ENCODE results near the gene TSPAN3. TPM values are rescaled to one million over a fixed set of nuclear protein-coding genes. Genes with fewer than 3 reads are reported as not detected.

TSPAN3 gene
- total RNA-seq, 1 donor from 2014 or later = 80.3 TPM

GRCh38 chr15:77025941-77026411 lies 44.9 kb downstream of the TSPAN3 start:
- no peak overlapping the region for H3K4me3 ChIP-seq
- TF ChIP-seq POLR2A (IDR thresholded peaks at IDR 0.05) (no peak), CTCF (IDR thresholded peaks at IDR 0.05) (no peak), POLR2AphosphoS5 (IDR thresholded peaks at IDR 0.05; ENCODE audit: insufficient read depth in 1 of 2, low read depth in 1 of 2) (no peak)
- no peak for DNase-seq (ENCODE audit: extremely low spot score in 2 of 2)
- no peaks in the 10 kb centered on the region for H3K36me3 ChIP-seq
- no peaks in the 10 kb centered on the region for H3K9me3 ChIP-seq
- intact Hi-C loops (cut with DNase I) = no loop called here
- H3K27me3 ChIP-seq = no peaks in the 10 kb centered on the region
- H3K27ac ChIP-seq = no peak overlapping the region
- peaks cover 13% of the 10 kb centered on the region for H3K4me1 ChIP-seq

DNA sequence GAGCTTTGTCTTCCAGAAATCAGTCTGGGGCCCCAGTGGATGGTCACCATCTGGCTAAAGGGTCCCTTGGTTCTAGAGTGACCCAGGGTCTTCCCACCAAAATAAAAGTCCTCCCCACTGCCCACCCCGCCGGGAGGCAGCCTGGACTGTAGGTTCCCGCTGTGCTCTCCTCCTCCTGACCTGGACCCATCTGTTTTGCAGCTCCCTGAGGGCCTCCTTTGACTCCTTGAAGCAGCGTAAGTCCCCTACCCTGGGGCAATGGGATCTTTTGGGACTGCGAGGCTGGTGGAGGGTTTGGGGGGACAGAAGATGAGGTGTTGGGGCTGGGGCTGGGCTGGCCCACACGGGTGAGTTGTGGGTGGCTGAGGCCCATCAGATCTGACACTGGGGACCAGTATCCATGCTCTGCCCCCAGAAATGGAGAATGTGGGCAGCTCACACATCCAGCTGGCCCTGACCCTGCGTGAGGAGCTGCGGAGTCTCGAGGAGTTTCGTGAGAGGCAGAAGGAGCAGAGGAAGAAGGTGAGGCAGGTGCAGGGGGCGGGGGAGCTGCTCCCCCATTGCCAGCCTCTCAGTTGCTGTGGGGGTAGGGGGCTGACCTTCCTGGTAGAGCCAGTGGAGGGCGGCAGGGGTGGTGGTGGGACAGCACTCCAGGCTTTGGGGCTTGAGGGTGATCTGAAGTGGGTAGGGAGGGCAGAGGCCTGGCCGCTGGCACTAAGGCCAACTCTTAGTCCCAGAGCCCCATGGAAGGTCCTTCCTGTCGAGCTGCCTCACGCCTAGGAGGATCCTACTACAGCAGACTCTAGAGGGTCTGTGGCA lies 45.6 kb downstream of the TSPAN3 start:
- no peaks in the 10 kb centered on the region for H3K9me3 ChIP-seq
- no peaks in the 10 kb centered on the region for H3K27me3 ChIP-seq
- no peak overlapping the region for H3K4me3 ChIP-seq
- no peak for TF ChIP-seq POLR2AphosphoS5 (IDR thresholded peaks at IDR 0.05; ENCODE audit: insufficient read depth in 1 of 2, low read depth in 1 of 2)
- no peak for TF ChIP-seq CTCF (IDR thresholded peaks at IDR 0.05)
- no peak for TF ChIP-seq POLR2A (IDR thresholded peaks at IDR 0.05)
- no peaks in the 10 kb centered on the region for H3K36me3 ChIP-seq
- peaks cover 13% of the 10 kb centered on the region for H3K4me1 ChIP-seq
- no peak for DNase-seq (ENCODE audit: extremely low spot score in 2 of 2)
- intact Hi-C loops (cut with DNase I) = no loop called here
- no peak overlapping the region for H3K27ac ChIP-seq

DNA sequence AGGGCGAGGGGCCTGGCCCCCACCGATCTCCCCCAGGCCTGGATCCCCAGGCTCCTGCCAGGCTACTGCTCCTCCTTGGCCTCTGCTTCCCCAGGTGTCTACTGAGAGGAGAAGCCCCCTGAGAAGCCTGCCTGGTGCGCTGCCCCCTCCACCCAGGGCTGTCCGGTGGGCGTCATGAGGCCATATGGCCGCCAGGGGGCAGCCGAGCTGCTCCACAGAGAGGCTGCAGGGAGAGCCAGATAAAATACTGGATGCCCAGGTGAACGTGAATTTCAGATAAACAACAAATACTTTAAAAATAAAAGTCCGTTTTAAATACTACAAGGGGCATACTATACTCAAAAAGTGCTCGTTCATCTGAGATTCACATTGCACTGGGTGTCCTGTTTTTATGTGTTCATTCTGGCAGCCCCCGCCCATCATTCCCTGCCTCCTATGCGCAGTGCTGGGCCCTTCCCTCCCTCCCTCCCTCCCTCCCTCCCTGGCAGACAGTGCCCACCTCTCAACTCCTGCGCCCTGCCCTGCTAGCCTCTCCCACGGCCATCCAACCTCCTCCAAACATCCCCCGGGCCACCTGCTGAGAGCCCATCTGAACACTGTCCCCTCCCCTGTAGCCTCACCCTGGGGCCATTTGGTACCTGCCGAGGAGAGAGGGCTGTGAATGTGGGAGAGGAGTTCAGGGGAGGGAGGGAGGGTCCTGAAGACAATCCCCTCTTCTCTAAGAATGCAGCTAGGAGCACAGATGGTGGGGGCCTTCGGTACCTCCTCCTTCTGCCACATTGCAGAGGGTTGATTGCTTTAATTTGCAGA lies 46.4 kb downstream of the TSPAN3 start:
- Histone ChIP-seq H3K4me1 (peaks cover 13% of the 10 kb centered on the region), H3K27me3 (no peaks in the 10 kb centered on the region), H3K9me3 (no peaks in the 10 kb centered on the region), H3K4me3 (no peak overlapping the region), H3K27ac (no peak overlapping the region), H3K36me3 (no peaks in the 10 kb centered on the region)
- TF ChIP-seq CTCF (IDR thresholded peaks at IDR 0.05) (peak; percentile 85 to 97 (median 87)), POLR2AphosphoS5 (IDR thresholded peaks at IDR 0.05; ENCODE audit: insufficient read depth in 1 of 2, low read depth in 1 of 2) (no peak)
- intact Hi-C loops (cut with DNase I) = loop anchor here (5.0 kb wide), 1 partner anchor 523 kb away; no protein-coding TSS in a partner anchor
- DNase-seq (ENCODE audit: extremely low spot score in 2 of 2) = no peak

- intact Hi-C loops (cut with DNase I) = loop anchor here (5.0 kb wide), 1 partner anchor 524 kb away; no protein-coding TSS in a partner anchor
- no peaks in the 10 kb centered on the region for H3K36me3 ChIP-seq
Measured at GRCh38 chr15:77023576-77024272, 47.2 kb downstream of the TSPAN3 start.

More at GRCh38 chr15:77023576-77024272, 47.2 kb downstream of the TSPAN3 start:
- TF ChIP-seq CTCF (IDR thresholded peaks at IDR 0.05) (no peak), POLR2A (IDR thresholded peaks at IDR 0.05) (no peak), POLR2AphosphoS5 (IDR thresholded peaks at IDR 0.05; ENCODE audit: insufficient read depth in 1 of 2, low read depth in 1 of 2) (no peak)
- no peak for DNase-seq (ENCODE audit: extremely low spot score in 2 of 2)
- Histone ChIP-seq H3K9me3 (no peaks in the 10 kb centered on the region), H3K27me3 (no peaks in the 10 kb centered on the region), H3K27ac (no peak overlapping the region), H3K4me1 (peaks cover 12% of the 10 kb centered on the region), H3K4me3 (no peak overlapping the region)

All from vagina (tissue), 2 donors.